ENCODE data around the gene ALOX15.
A peak's percentile ranks its signal among the peaks of the same experiment; 100 is the strongest.
"Not testable (repeated sequence)": the region's sequence is repeated elsewhere in the genome, so short reads cannot be mapped to it uniquely, and the experiment has no call there.

ALOX15 gene

DNA sequence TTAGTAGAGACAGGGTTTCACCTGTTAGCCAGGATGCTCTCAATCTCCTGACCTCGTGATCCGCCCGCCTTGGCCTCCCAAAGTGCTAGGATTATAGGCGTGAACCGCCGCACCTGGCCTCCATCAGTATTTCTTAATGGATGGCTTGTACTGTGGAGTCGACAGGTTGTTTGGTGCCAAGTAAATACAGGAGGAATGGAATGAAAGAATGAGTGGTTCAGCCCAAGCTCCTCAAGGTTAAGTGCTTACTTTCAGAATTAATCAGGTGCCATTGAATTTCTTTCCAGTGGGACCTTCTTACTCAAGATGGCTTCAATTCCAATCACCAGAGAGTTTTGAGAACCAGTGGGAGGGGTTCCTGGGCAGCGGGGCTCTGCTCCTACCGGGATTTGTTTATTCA lies 25.0 kb downstream of the ALOX15 start:
- DNase-seq, result no peak

DNA sequence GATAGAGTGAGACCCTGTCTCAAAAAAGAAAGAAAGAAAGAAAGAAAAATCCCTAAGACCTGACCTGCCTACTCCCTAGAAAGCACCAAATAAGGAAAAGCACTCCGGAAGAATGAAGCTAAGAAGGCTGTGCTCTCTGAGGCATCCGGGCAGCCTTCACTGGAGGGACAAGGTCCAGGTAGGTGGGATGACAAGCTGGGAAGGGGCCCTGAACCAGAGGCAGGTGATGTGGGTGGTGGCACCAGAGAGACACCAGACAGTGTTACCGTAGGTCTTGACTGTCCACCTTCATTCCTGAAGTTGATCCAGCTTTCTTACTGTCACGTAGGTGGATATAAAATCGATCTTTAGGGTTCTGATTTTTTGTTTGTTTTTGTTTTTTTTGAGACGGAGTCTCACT lies 30.8 kb downstream of the ALOX15 start:
- no peak for DNase-seq

- DNase-seq, result no peak
Measured at GRCh38 chr17:4610162-4610561, 31.3 kb downstream of the ALOX15 start.

DNA sequence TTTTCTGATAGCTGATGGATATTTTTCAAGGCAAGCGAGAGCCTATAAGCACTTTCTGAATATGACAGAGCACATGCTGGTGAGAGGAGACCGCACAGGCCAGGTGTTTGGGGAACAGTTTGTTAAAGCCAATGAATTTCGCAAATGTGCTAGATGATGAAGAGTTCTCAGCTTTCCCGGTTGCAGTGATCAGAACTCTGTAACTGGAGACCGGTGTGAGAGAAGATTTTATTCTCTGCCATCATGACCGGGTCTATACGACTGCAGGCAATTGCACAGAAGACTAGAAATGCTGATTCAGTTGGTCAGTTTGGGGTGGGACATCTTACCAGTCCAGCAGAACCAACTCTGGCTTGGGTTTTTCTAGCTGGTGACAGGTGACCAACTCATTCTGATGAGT lies 31.7 kb downstream of the ALOX15 start:
- DNase-seq, result no peak

DNA sequence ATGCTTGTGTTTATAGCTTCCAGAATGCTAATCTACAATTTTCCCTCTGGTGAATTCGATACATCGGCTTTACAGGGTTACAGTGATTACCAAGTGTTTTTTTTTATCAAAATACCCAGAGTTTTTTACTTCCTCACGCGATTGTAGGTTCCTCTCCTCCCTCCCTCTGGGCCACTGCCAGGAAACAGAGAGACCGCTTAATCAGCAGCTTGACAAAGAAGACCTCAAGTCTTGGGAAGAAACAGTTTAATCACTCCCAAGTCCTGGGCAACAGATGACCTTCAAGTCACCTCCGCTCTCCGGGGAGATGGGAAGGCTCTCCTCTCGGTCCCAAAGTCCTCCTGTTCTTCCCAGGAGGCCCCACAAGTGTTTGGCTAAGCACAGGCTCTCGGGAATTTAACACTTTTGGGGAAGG lies 33.7 kb downstream of the ALOX15 start:
- peak; percentile 62 for DNase-seq

DNA sequence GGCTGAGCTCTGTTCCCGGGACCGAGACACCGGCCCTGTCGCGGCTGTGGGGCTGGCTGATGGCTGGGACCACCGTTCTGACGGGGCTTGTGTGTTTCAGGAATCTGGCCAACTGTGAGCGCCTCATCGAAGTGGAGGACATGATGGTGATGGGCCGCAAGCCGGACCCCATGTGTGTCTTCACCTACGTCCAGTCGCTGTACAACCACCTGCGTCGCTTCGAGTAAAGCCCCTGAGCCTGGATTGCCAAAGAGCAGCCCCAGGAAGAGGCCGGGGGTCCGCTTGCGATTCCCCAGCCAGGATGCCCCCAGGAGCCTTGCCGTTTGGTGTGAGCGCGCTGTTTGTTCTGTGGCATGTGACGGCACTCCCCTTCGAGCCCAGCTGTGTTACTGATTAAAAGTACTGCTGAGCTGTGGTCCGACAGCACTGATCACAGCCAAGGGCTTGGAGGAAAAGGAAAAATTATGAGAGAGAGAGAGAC lies 34.2 kb downstream of the ALOX15 start:
- DNase-seq, result no peak

DNA sequence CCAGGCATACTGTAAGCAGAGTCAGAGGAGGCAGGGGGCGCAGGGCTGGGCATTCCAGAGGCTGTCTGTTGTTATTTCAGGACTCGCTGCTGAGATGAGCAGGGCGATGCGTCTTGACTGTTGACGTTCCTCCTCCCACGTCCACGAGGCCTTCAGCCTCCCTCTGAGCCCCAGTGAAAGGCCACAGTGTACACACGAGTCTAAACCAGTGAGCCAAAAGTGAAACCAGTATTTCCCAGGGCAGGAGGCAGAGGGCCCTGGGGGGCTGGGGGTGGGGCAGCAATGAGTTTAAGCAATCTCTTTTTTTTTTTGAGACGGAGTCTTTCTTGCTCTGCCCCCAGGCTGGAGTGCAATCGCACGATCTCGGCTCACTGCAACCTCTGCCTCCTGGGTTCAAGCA lies 35.7 kb downstream of the ALOX15 start:
- no peak for DNase-seq

DNA sequence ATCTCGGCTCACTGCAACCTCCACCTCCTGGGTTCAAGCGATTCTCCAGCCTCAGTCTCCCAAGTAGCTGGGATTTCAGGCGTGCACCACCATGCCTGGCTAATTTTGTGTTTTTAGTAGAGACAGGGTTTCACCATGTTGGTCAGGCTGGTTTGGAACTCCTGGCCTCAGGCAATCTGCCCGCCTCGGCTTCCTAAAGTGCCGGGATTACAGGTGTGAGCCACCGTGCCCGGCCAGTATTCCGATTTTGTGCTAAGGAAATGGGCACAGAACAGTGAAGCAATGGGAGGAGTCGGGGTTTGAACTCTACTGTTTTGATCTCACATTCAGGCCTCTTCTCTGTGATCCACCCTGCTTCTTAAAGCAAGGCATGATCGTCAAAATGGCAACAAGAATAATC lies 36.7 kb downstream of the ALOX15 start:
- DNase-seq, result not testable (repeated sequence)

DNA sequence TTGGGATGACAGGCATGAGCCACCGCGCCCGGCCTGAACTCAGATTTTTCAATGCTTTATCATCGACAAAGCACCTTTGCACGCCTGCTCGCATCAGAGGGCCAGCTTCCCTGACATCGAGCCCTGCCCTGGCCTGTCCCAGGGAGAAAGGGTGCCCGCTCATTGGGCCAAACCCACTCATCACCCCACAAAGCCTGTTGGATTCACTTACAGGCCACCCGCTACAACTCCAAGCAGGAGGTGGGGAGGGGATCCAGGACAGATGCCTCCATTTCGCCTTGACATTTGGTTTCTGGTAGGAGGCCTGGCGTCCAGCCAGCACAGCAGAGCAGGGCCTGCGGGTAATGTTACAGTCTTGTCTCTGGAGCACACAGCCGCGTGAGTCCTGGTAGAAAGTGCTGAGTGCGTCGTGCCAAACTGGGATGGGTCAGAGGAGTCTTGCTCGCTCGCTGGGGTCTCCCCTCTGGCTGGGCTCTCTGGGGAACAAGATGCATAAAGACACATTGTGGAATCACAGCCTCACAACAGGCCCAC lies 37.3 kb downstream of the ALOX15 start:
- peak; percentile 74 for DNase-seq

DNA sequence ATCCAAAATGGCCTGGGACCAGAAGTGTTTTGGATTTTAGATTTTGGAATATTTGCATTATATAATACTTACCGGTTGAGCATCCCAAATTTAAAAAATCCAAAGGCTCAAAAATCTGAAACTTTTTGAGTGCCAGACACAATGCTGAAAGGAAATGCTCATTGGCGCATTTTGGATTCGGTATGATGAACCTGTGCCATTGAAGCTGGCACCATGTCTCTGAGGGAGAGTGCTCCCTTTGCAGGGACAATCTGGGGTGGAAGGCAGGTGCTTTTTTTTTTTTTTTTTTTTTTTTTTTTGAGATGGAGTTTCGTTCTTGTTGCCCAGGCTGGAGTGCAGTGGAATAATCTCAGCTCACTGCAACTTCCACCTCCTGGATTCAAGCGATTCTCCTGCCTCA lies 39.4 kb downstream of the ALOX15 start:
- no peak for DNase-seq

DNA sequence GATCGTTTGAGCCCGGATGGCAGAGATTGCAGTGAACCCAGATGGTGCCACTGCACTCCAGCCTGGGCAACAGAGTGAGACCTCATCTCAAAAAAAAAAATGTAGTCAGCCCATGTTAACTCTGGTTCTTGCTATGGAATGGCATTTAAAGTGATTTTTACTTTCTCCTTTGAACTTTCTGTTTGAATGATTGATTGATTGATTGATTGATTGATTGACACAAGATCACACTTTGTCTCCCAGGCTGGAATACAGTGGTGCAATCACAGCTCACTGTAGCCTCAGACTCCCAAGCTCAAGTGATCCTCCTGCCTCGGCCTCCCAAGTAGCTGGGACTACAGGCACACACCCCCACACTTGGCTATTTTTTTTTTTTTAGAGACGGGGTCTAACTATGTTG lies 40.2 kb downstream of the ALOX15 start:
- no peak for DNase-seq

DNA sequence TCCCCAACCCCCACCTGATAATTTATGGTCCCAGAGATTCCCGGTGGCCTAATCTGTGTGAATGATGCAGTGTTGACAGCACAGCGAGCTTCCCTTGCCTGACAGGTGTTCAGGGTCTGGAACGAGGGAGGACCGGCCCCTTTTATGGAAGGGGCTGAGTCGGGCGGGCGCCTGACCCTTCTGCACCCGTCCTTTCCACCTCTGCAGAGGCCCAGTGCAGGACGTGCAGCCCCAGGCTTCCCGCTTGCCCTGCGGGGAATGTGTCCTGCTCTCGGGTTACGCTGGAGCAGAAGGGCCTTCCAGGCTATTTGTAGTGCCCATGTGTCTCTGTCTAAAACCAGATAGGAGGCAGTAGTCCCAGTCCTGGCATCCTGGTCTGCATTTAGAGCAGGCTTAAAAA lies 40.9 kb downstream of the ALOX15 start:
- no peak for DNase-seq

GRCh38 chr17:4599505-4600281 lies 41.8 kb downstream of the ALOX15 start:
- peak; percentile 73 for DNase-seq

DNA sequence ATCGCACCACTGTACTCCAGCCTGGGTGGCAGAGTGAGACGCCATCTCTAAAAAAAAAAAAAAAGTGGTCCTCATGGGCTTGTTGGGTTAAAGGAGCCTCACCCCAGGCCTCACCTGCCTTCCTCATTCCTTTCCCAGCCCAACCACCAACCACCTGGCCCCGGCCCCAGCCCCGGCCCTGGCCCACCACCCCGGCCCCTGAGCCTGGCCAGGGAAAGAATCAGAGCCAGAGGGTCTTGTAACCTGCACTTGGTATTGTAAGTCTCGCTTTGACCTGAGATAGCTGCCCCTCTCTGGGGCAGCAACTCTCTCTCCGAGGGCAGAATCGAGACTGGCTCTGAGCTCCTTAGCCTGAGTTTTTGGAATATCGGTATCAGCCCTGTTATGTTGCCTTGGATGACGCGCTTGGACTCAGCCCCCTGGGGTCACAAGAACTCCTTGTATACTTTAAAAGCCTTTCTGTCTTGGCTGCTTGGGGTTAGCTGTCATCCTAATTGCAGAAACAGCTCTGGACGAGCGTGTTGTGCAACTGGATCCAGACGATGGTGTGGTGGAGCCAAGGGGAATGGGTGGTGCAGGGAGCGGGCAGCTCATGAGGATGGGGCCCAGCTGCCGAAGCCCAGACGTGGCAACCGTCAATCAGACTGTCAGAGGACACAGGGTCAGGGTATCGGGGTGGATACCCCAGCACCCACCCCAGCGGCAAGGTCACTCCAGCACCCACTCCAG lies 42.5 kb downstream of the ALOX15 start:
- peak; percentile 53 for DNase-seq

DNA sequence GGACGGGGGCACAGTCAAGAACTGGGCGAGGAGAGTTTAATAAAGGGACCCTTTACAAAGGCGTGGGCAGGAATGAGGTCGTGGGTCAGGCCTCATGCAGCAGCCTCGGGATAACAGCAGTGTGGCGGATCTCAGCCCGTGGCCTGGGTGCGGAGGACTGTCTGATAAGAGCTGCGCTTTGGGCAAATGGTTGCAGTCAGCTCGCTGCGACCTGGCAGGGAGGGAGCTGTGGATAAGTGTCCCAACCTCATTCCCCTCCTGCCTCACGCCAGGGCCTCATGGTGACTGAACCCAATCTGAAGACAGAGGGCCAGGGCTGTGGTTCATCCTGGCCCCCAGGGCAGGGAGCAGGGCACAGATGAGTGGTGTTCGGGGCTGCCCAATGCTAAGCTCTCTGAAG lies 43.5 kb downstream of the ALOX15 start:
- DNase-seq, result no peak

DNA sequence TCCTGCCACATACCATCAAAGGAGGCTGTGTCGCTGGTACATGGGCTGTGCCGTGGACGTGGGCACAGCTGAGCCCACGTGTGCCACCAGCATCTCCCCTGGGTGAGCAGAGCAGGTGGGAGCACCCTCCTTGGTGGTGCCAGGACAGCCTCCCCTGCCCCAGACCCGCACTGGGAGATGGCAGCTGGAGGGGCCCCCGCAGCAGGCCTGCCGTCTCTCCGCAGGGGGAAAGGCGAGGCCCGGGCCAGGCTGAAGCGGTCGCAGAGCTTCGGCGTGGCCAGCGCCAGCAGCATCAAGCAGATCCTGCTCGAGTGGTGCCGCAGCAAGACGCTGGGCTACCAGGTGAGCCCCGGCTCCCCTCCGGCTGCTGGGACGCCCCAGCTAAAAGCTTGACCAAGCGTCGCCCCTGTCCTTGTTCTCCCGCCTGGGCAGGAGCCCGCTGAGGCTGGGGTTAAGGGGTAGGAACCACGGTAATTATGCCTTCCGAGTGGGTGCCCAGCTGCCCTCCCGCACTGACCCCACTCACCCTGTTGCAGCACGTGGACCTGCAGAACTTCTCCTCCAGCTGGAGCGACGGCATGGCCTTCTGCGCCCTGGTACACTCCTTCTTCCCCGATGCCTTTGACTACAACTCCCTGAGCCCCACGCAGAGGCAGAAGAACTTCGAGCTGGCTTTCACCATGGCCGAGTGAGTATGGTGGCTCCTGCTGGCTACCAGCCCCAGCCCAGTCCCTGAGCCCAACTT lies 44.7 kb downstream of the ALOX15 start:
- DNase-seq, result no peak

- DNase-seq, result not testable (repeated sequence)
Measured at GRCh38 chr17:4595685-4596342, 45.7 kb downstream of the ALOX15 start.

- DNase-seq, result no peak
Measured at GRCh38 chr17:4594931-4595684, 46.4 kb downstream of the ALOX15 start.

- no peak for DNase-seq
Measured at GRCh38 chr17:4594406-4594805, 47.1 kb downstream of the ALOX15 start.

- DNase-seq, result no peak
Measured at GRCh38 chr17:4593021-4593421, 48.5 kb downstream of the ALOX15 start.

- no peak for DNase-seq
Measured at GRCh38 chr17:4592240-4593005, 49.1 kb downstream of the ALOX15 start.
